Liver (tissue), 3 donors: ENCODE measurements around the gene CLEC4A.

Experiments
- CTCF ChIP-seq: fragments of 150-350 bp; IDR thresholded peaks from 2 replicates; pipeline ENCODE4 v1.5.1; 2017; ENCODE audit warnings: improper control_type of control experiment, low read depth, low read length; ENCODE audit not compliant: missing input control
- EGR1 ChIP-seq, 2 donors: IDR thresholded peaks; 2 replicates each; pipeline ENCODE4 v1.6.1; 2016 to 2018; ENCODE audit warnings: antibody characterized with exemption in 2 of 2, low read depth in 2 of 2
- FOXA2 ChIP-seq: IDR thresholded peaks from 2 replicates; pipeline ENCODE4 v1.6.1; 2016; ENCODE audit warnings: antibody characterized with exemption
- GABPA ChIP-seq, 2 donors: IDR thresholded peaks in 1 of 2; conservative IDR thresholded peaks in 1 of 2; 2 replicates each; pipeline ENCODE4 v1.6.1; 2016; ENCODE audit warnings: antibody characterized with exemption in 2 of 2, mild to moderate bottlenecking in 1 of 2, moderate library complexity in 1 of 2
- HNF4A ChIP-seq, 2 donors: conservative IDR thresholded peaks; 2 replicates each; pipeline ENCODE4 v1.6.1; 2016; ENCODE audit warnings: antibody characterized with exemption in 2 of 2, mild to moderate bottlenecking in 2 of 2
- JUND ChIP-seq, 2 donors: IDR thresholded peaks; 2 replicates each; pipeline ENCODE4 v1.6.1; 2016; ENCODE audit warnings: antibody characterized with exemption in 2 of 2
- RAD21 ChIP-seq, 2 donors: IDR thresholded peaks; 2 replicates each; pipeline ENCODE4 v1.6.1; 2016; ENCODE audit warnings: antibody characterized with exemption in 2 of 2, mild to moderate bottlenecking in 2 of 2
- REST ChIP-seq: IDR thresholded peaks from 2 replicates; pipeline ENCODE4 v1.6.1; 2016; ENCODE audit warnings: antibody characterized with exemption, mild to moderate bottlenecking
- donor health status: healthy.
- donor health status: healthy.

DNA sequence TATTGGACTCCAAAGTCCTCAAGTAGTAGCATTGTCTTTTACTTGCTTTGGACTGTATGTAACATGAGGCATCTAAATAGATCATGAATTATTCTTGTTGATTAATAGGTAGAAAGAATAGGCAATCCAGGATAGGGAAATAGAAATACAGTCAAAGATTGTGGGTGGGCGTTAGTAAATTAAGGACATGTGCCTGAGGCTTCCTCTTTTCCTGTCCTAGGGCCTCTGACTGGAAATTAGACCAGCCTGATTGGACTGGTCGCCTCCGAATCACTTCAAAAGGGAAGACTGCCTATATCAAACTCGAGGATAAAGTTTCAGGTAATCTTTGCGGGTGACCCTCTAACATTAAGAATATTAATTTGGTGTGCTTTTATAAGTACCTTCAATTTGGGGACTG is 33.7 kb upstream of the CLEC4A start:
- no peak for TF ChIP-seq CTCF
- TF ChIP-seq REST = no peak
- no peak for TF ChIP-seq FOXA2
- no peak for TF ChIP-seq GABPA (IDR thresholded peaks at IDR 0.05 in 1 of 2, conservative IDR thresholded peaks at IDR 0.05 in 1 of 2)
- TF ChIP-seq EGR1 (IDR thresholded peaks at IDR 0.05; ENCODE audit: low read depth in 2 of 2) = no peak
- TF ChIP-seq JUND (IDR thresholded peaks at IDR 0.05) = no peak
- TF ChIP-seq RAD21 (IDR thresholded peaks at IDR 0.05) = no peak
- TF ChIP-seq HNF4A (conservative IDR thresholded peaks at IDR 0.05) = no peak
